H1 (cell line): ENCODE results near the gene TTC28. TPM values are rescaled to one million over a fixed set of nuclear protein-coding genes. Genes with fewer than 3 reads are reported as not detected.

ENCODE experiments used
- CTCF ChIA-PET: fragments of 300-600 bp; sonication (Branson Sonifier 250); formaldehyde crosslinking; loops from one replicate; lab custom pipeline; 2021; ENCODE audit not compliant: partially characterized antibody; lab: Charles Lee
- POLR2A ChIA-PET: fragments of 300-600 bp; sonication (Branson Sonifier 250); formaldehyde crosslinking; loops from one replicate; lab custom pipeline; 2021; ENCODE audit warnings: inconsistent platforms; ENCODE audit not compliant: partially characterized antibody; lab: Charles Lee
- DNase-seq, 2 experiments: peaks; one replicate each; pipeline versions ENCODE4 v3.0.0 to v3.0.0-alpha.2; 2010 to 2022; ENCODE audit warnings: low spot score in 2 of 2, low read depth in 1 of 2, mixed read lengths in 1 of 2
- FAIRE-seq: peaks from 2 replicates; lab custom pipeline; 2011; peaks lifted over from hg19 to GRCh38; lab: Jason Lieb, UNC
- H2AFZ ChIP-seq: 2 replicates; pipeline ENCODE4 v1.8.1; 2012; ENCODE audit warnings: low read length, inconsistent platforms
- H2AK5ac ChIP-seq: 2 replicates; pipeline ENCODE4 v1.6.1; 2013; ENCODE audit warnings: low read depth, low read length
- H2BK120ac ChIP-seq: replicated peaks from 2 replicates; pipeline ENCODE3; 2013; ENCODE audit warnings: low read depth, low read length, inconsistent platforms
- H2BK12ac ChIP-seq: 2 replicates; pipeline ENCODE4 v1.6.1; 2013; ENCODE audit warnings: low read depth, low read length
- H2BK15ac ChIP-seq: 2 replicates; pipeline ENCODE4 v1.6.1; 2013; ENCODE audit warnings: low read length
- H2BK20ac ChIP-seq: 2 replicates; pipeline ENCODE4 v1.6.1; 2013; ENCODE audit warnings: low read length
- H2BK5ac ChIP-seq: 2 replicates; pipeline ENCODE4 v1.6.1; 2013; ENCODE audit warnings: low read depth, low read length
- H3K14ac ChIP-seq: 2 replicates; pipeline ENCODE4 v1.6.1; 2013; ENCODE audit warnings: inconsistent platforms; ENCODE audit not compliant: insufficient read length
- H3K18ac ChIP-seq: 2 replicates; pipeline ENCODE4 v1.6.1; 2013; ENCODE audit warnings: low read length; ENCODE audit errors: extremely low read depth
- H3K23ac ChIP-seq: 2 replicates; pipeline ENCODE4 v1.6.1; 2013; ENCODE audit warnings: inconsistent platforms; ENCODE audit not compliant: insufficient read length
- H3K23me2 ChIP-seq: 2 replicates; pipeline ENCODE4 v1.6.1; 2013; ENCODE audit warnings: low read depth, low read length
- H3K27ac ChIP-seq: 2 replicates; pipeline ENCODE4 v1.6.1; 2011; ENCODE audit warnings: low read depth, low read length, inconsistent platforms
- H3K27me3 ChIP-seq, 4 experiments: replicated peaks in 1 of 4; 1 replicate in 1 of 4; 2 replicates in 3 of 4; pipeline versions ENCODE4 v1.6.1 to v1.8.1; 2011 to 2013; ENCODE audit warnings: low read length in 3 of 4, mild to moderate bottlenecking in 3 of 4, inconsistent platforms in 2 of 4, mixed read lengths in 2 of 4, moderate library complexity in 1 of 4; ENCODE audit not compliant: control insufficient read depth in 3 of 4, insufficient read depth in 3 of 4; ENCODE audit errors: extremely low read depth in 1 of 4
- H3K36me3 ChIP-seq, 4 experiments: 2 replicates each; pipeline versions ENCODE4 v1.6.1 to v1.8.1; 2011 to 2013; ENCODE audit warnings: mild to moderate bottlenecking in 4 of 4, low read length in 3 of 4, moderate library complexity in 2 of 4, control low read depth in 1 of 4, inconsistent platforms in 1 of 4; ENCODE audit not compliant: insufficient read depth in 4 of 4, control insufficient read depth in 2 of 4
- H3K4ac ChIP-seq: replicated peaks from 2 replicates; pipeline ENCODE3; 2013; ENCODE audit warnings: low read length, low read depth, mixed read lengths, inconsistent platforms; ENCODE audit not compliant: insufficient read length
- H3K4me1 ChIP-seq, 4 experiments: replicated peaks in 1 of 4; 1 replicate in 1 of 4; 2 replicates in 3 of 4; pipeline versions ENCODE4 v1.6.1 to v1.8.1; 2011 to 2013; ENCODE audit warnings: low read length in 3 of 4, inconsistent platforms in 2 of 4, mixed read lengths in 1 of 4; ENCODE audit not compliant: insufficient read depth in 4 of 4, control insufficient read depth in 3 of 4
- H3K4me2 ChIP-seq, 2 experiments: 2 replicates each; pipeline versions ENCODE4 v1.6.1 to v1.8.1; 2011 to 2013; ENCODE audit warnings: low read depth in 2 of 2, low read length in 2 of 2, control low read depth in 1 of 2, inconsistent platforms in 1 of 2, mild to moderate bottlenecking in 1 of 2; ENCODE audit not compliant: insufficient read depth in 1 of 2
- H3K4me3 ChIP-seq, 4 experiments: fragments of 200-600, 300-600 bp in 1 of 4; sonication (generic), shearing (Covaris generic), sonication (Bioruptor Twin) in 1 of 4; 2 replicates each; pipeline versions ENCODE4 v1.5.1 to v1.8.1; 2011 to 2016; ENCODE audit warnings: low read length in 4 of 4, low read depth in 3 of 4, control low read depth in 2 of 4, inconsistent platforms in 2 of 4, mild to moderate bottlenecking in 2 of 4, mixed read lengths in 1 of 4, moderate library complexity in 1 of 4; ENCODE audit not compliant: insufficient read depth in 2 of 4; ENCODE audit errors: extremely low read depth in 1 of 4
- H3K56ac ChIP-seq: replicated peaks from 2 replicates; pipeline ENCODE3; 2013; ENCODE audit warnings: low read depth, mild to moderate bottlenecking, mixed read lengths, low read length, inconsistent platforms; ENCODE audit not compliant: insufficient read length
- H3K79me1 ChIP-seq: 2 replicates; pipeline ENCODE4 v1.6.1; 2013; ENCODE audit warnings: low read depth, low read length, control low read depth
- H3K79me2 ChIP-seq, 2 experiments: 2 replicates each; pipeline versions ENCODE4 v1.6.1 to v1.8.1; 2012 to 2013; ENCODE audit warnings: low read length in 2 of 2, mild to moderate bottlenecking in 2 of 2, inconsistent platforms in 1 of 2; ENCODE audit not compliant: insufficient read depth in 2 of 2, control insufficient read depth in 1 of 2
- H3K9ac ChIP-seq, 4 experiments: replicated peaks in 1 of 4; 1 replicate in 1 of 4; 2 replicates in 3 of 4; pipeline versions ENCODE4 v1.6.1 to v1.8.1; 2011 to 2013; ENCODE audit warnings: low read depth in 3 of 4, low read length in 3 of 4, control low read depth in 2 of 4, mild to moderate bottlenecking in 2 of 4, moderate library complexity in 2 of 4, inconsistent platforms in 1 of 4; ENCODE audit errors: extremely low read depth in 1 of 4
- H3K9me3 ChIP-seq, 2 experiments: 2 replicates each; pipeline versions ENCODE4 v1.6.1 to v1.8.1; 2012 to 2013; ENCODE audit warnings: mild to moderate bottlenecking in 2 of 2, moderate library complexity in 2 of 2, control low read depth in 1 of 2, inconsistent platforms in 1 of 2, low read depth in 1 of 2, low read length in 1 of 2, mixed read lengths in 1 of 2; ENCODE audit not compliant: insufficient read depth in 2 of 2
- H4K20me1 ChIP-seq, 2 experiments: replicated peaks in 1 of 2; 2 replicates each; pipeline versions ENCODE3 to v1.8.1; 2011 to 2013; ENCODE audit warnings: inconsistent platforms in 2 of 2, low read length in 2 of 2, mild to moderate bottlenecking in 1 of 2; ENCODE audit not compliant: insufficient read depth in 2 of 2, control insufficient read depth in 1 of 2
- H4K5ac ChIP-seq: 2 replicates; pipeline ENCODE4 v1.6.1; 2013; ENCODE audit warnings: low read length, low read depth, mixed read lengths, inconsistent platforms; ENCODE audit not compliant: insufficient read length
- H4K8ac ChIP-seq: 2 replicates; pipeline ENCODE4 v1.8.0; 2013; ENCODE audit warnings: mild to moderate bottlenecking, moderate library complexity, low read length, inconsistent platforms; ENCODE audit not compliant: insufficient read depth; ENCODE audit errors: extremely low read depth
- H4K91ac ChIP-seq: replicated peaks from 2 replicates; pipeline ENCODE3; 2013; ENCODE audit warnings: low read length, mixed read lengths, inconsistent platforms; ENCODE audit not compliant: insufficient read length
- ASH2L ChIP-seq: fragments of 200-600, 300-600 bp; sonication (generic); IDR thresholded peaks from one replicate; pipeline ENCODE4 v1.7.1; 2017; ENCODE audit warnings: low read length
- CEBPB ChIP-seq: IDR thresholded peaks from 2 replicates; pipeline ENCODE4 v1.6.1; 2012; ENCODE audit warnings: low read depth, low read length
- WGBS, 2 experiments: shearing (Covaris generic) in 1 of 2; methylation state at CpG; one replicate each; pipeline versions ENCODE4 v1.1.6 to v1.1.7; 2013 to 2015; ENCODE audit warnings: low lambda C conversion rate in 2 of 2, mixed read lengths in 2 of 2, inconsistent platforms in 1 of 2, low coverage in 1 of 2, missing lambda C conversion rate in 1 of 2; ENCODE audit not compliant: insufficient replicate concordance in 2 of 2, insufficient coverage in 1 of 2, insufficient read length in 1 of 2; ENCODE audit errors: extremely low coverage in 1 of 2, missing lambda C conversion rate in 1 of 2; 5-methylcytosine and 5-hydroxymethylcytosine counted together
- polyA plus RNA-seq, 7 experiments: library from polyadenylated mRNA; depleted of rRNA in 3 of 7; stranded (reverse) in 5 of 7; unstranded in 2 of 7; fragments of >200 nt in 5 of 7; fragments of 200-250 nt in 2 of 7; gene quantifications; 1 replicate in 5 of 7; 2 replicates in 1 of 7; 4 replicates in 1 of 7; pipeline versions ENCODE4 v1.2.1 to v1.2.3, GENCODE V29; 2011 to 2013; ENCODE audit warnings: missing spikeins in 2 of 7, mixed read lengths in 2 of 7
- total RNA-seq: library from RNA; stranded (reverse); fragmentation: NEBNext Ultra II Directional; extraction: Animal tissue kit (Norgen Biotek cat#: 25700); gene quantifications from 2 replicates; pipeline ENCODE4 v1.2.1, GENCODE V29; 2021

TTC28 gene
- total and polyA plus RNA-seq, 2 of the 8 experiments (the other 6 are each of a cell fraction or from before 2014, with no cell fraction given), result 2.6 to 12.6 TPM

DNA sequence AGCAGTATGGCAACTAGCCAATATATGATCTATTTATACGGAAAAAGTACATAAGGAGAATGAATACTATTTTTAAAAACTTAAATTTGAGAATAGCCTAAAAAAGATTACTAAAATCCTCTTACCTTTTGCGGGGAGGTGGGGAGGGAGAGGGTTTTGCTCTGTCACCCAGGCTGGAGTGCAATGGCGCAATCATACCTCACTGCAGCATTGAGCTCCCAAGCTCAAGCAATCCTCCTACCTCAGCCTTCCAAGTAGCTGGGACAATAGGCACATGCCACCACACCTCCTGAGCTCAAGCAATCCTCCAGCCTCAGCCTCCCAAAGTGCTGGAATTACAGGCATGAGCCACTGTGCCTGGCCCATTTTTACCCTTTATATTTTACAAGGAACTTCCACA lies 82.0 kb downstream of the TTC28 start:
- FAIRE-seq, result no peak
- H2BK12ac ChIP-seq, result no peak overlapping the region
- CTCF ChIA-PET, result no interaction called here

More for the DNA sequence above, 82.0 kb downstream of the TTC28 start:
- H2BK120ac ChIP-seq, result no peak overlapping the region
- no peak overlapping the region for H3K4ac ChIP-seq
- no peak overlapping the region for H3K4me2 ChIP-seq
- no peaks in the 10 kb centered on the region for H3K23me2 ChIP-seq
- H3K9ac ChIP-seq, result no peak overlapping the region
- H4K91ac ChIP-seq, result no peak overlapping the region
- H4K8ac ChIP-seq, result no peak overlapping the region
- no peak for DNase-seq
- no peak overlapping the region for H3K27ac ChIP-seq
- 97% methylated on average over 3 of the region's 3 CpGs; no CpG with 5 or more reads in 1 of the 2 experiments for WGBS, 2 experiments
- peaks cover 0 to 1% of the 10 kb centered on the region in 2 experiments for H4K20me1 ChIP-seq
- H3K23ac ChIP-seq, result no peak overlapping the region
- no peak overlapping the region for H2BK15ac ChIP-seq
- no peak overlapping the region for H4K5ac ChIP-seq
- H3K27me3 ChIP-seq, result no peaks in the 10 kb centered on the region
- no peaks in the 10 kb centered on the region for H3K9me3 ChIP-seq
- H3K14ac ChIP-seq, result no peak overlapping the region
- TF ChIP-seq CEBPB, result peak; percentile 56; the same call in 1 of the 2 replicates
- no peak for TF ChIP-seq ASH2L
- no peak overlapping the region for H2AFZ ChIP-seq
- POLR2A ChIA-PET, result no interaction called here
- H2BK5ac ChIP-seq, result no peak overlapping the region
- no peak overlapping the region for H3K18ac ChIP-seq
- H3K56ac ChIP-seq, result no peak overlapping the region
- H3K79me2 ChIP-seq, result no peaks in the 10 kb centered on the region
- H2BK20ac ChIP-seq, result no peak overlapping the region
- no peaks in the 10 kb centered on the region for H3K79me1 ChIP-seq
- H2AK5ac ChIP-seq, result no peak overlapping the region
- no peaks in the 10 kb centered on the region for H3K4me1 ChIP-seq
- no peaks in the 10 kb centered on the region for H3K36me3 ChIP-seq
- H3K4me3 ChIP-seq, result no peak overlapping the region
